GM21381 (cell line): Measurements from ENCODE around the gene ZNF512B.

Experiments
- ATAC-seq: cut with Tn5 transposase; IDR thresholded peaks from one replicate; pipeline ENCODE4 v1.9.1; 2021; ENCODE audit warnings: mild to moderate bottlenecking, moderate library complexity; ENCODE audit not compliant: unreplicated experiment

The ZNF512B gene

GRCh38 chr20:63951398-63952209 lies 18.1 kb downstream of the ZNF512B start:
- no peak for ATAC-seq

GRCh38 chr20:63950701-63951397 lies 18.9 kb downstream of the ZNF512B start:
- no peak for ATAC-seq

- ATAC-seq, result no peak
Measured at GRCh38 chr20:63947638-63948456, 21.9 kb downstream of the ZNF512B start.

- ATAC-seq, result no peak
Measured at GRCh38 chr20:63946986-63947637, 22.6 kb downstream of the ZNF512B start.

- no peak for ATAC-seq
Measured at GRCh38 chr20:63945921-63946920, 23.5 kb downstream of the ZNF512B start.

GRCh38 chr20:63945031-63945658 lies 24.6 kb downstream of the ZNF512B start:
- ATAC-seq, result no peak

GRCh38 chr20:63944078-63944941 lies 25.4 kb downstream of the ZNF512B start:
- no peak for ATAC-seq

- no peak for ATAC-seq
Measured at GRCh38 chr20:63943808-63944077, 26.0 kb downstream of the ZNF512B start.

- no peak for ATAC-seq
Measured at GRCh38 chr20:63942969-63943807, 26.5 kb downstream of the ZNF512B start.

- no peak for ATAC-seq
Measured at GRCh38 chr20:63942250-63942951, 27.3 kb downstream of the ZNF512B start.

GRCh38 chr20:63941282-63942081 lies 28.2 kb downstream of the ZNF512B start:
- no peak for ATAC-seq

- ATAC-seq, result no peak
Measured at GRCh38 chr20:63940472-63941266, 29.1 kb downstream of the ZNF512B start.

GRCh38 chr20:63940071-63940471 lies 29.7 kb downstream of the ZNF512B start:
- no peak for ATAC-seq

GRCh38 chr20:63939061-63939935 lies 30.4 kb downstream of the ZNF512B start:
- ATAC-seq, result no peak
